SK-N-SH (cell line): ENCODE data around the gene RARRES1. TPM values are rescaled to one million over a fixed set of nuclear protein-coding genes. Genes with fewer than 3 reads are reported as not detected.
A peak's percentile ranks its signal among the peaks of the same experiment; 100 is the strongest.
"Not testable (repeated sequence)": the region's sequence is repeated elsewhere in the genome, so short reads cannot be mapped to it uniquely, and the experiment has no call there.

Experiments used
- CTCF ChIA-PET: fragments of 300-600, 350-600 bp; formaldehyde crosslinking; extraction: SDS; loops from one replicate; lab custom pipeline; 2021; lab: Yijun Ruan, JAX
- POLR2A ChIA-PET: fragments of 350-600 bp; sonication (Branson Sonifier 250); formaldehyde crosslinking; extraction: SDS; loops from one replicate; lab custom pipeline; 2020; ENCODE audit warnings: antibody characterized with exemption, inconsistent platforms; lab: Yijun Ruan, JAX
- DNase-seq: peaks from one replicate; pipeline ENCODE4 v3.0.0; 2012
- H2AFZ ChIP-seq: fragments of 200-600 bp; sonication (generic); 2 replicates; pipeline ENCODE4 v1.8.1; 2016; ENCODE audit warnings: antibody characterized with exemption, mild to moderate bottlenecking, low read depth
- H3F3A ChIP-seq: fragments of 200-600 bp; sonication (generic); replicated peaks from 2 replicates; pipeline ENCODE3; 2016; ENCODE audit warnings: antibody characterized with exemption, mild to moderate bottlenecking; ENCODE audit not compliant: insufficient read depth
- H3K27ac ChIP-seq, 2 experiments: fragments of 200-500 bp in 1 of 2; fragments of 200-600 bp in 1 of 2; sonication (Bioruptor generic) in 1 of 2; sonication (generic), shearing (Covaris generic) in 1 of 2; 2 replicates each; pipeline versions ENCODE4 v1.5.1 to v1.6.1; 2014 to 2016; ENCODE audit warnings: low read depth in 2 of 2, inconsistent platforms in 1 of 2, low read length in 1 of 2, mild to moderate bottlenecking in 1 of 2, mixed read lengths in 1 of 2
- H3K27me3 ChIP-seq: fragments of 200-600 bp; sonication (generic), shearing (Covaris generic); 2 replicates; pipeline ENCODE4 v1.6.1; 2016; ENCODE audit warnings: mixed run types; ENCODE audit not compliant: insufficient read depth
- H3K36me3 ChIP-seq, 2 experiments: fragments of 200-500 bp in 1 of 2; fragments of 200-600 bp in 1 of 2; sonication (Bioruptor generic) in 1 of 2; sonication (generic) in 1 of 2; replicated peaks in 1 of 2; 2 replicates each; pipeline versions ENCODE3 to v1.5.1; 2014 to 2016; ENCODE audit warnings: low read length in 1 of 2, mild to moderate bottlenecking in 1 of 2; ENCODE audit not compliant: insufficient read depth in 2 of 2, control insufficient read depth in 1 of 2
- H3K4me1 ChIP-seq, 2 experiments: fragments of 200-500 bp in 1 of 2; fragments of 200-600 bp in 1 of 2; sonication (Bioruptor generic) in 1 of 2; sonication (generic), shearing (Covaris generic) in 1 of 2; 2 replicates each; pipeline versions ENCODE4 v1.5.1 to v1.6.1; 2014 to 2016; ENCODE audit warnings: low read depth in 1 of 2, low read length in 1 of 2, mixed run types in 1 of 2; ENCODE audit not compliant: insufficient read depth in 2 of 2, control insufficient read depth in 1 of 2
- H3K4me2 ChIP-seq: fragments of 200-600 bp; sonication (generic), shearing (Covaris generic); 2 replicates; pipeline ENCODE4 v1.6.1; 2017; ENCODE audit warnings: mixed run types
- H3K4me3 ChIP-seq, 2 experiments: fragments of 200-500 bp in 1 of 2; fragments of 200-600 bp in 1 of 2; sonication (Bioruptor generic) in 1 of 2; sonication (generic), shearing (Covaris generic) in 1 of 2; 2 replicates each; pipeline versions ENCODE4 v1.5.1 to v1.8.1; 2014 to 2016; ENCODE audit warnings: low read depth in 2 of 2, inconsistent platforms in 1 of 2, low read length in 1 of 2, mild to moderate bottlenecking in 1 of 2, mixed read lengths in 1 of 2, moderate library complexity in 1 of 2
- H3K79me2 ChIP-seq: fragments of 200-600 bp; sonication (generic); 2 replicates; pipeline ENCODE4 v1.8.1; 2017; ENCODE audit warnings: mild to moderate bottlenecking; ENCODE audit not compliant: insufficient read depth
- H3K9ac ChIP-seq: fragments of 200-600 bp; sonication (generic); 2 replicates; pipeline ENCODE4 v1.6.1; 2017; ENCODE audit warnings: mixed run types
- H3K9me2 ChIP-seq: fragments of 200-600 bp; sonication (generic); 2 replicates; pipeline ENCODE4 v1.6.1; 2017; ENCODE audit warnings: mixed run types
- H3K9me3 ChIP-seq: fragments of 200-600 bp; sonication (generic); 2 replicates; pipeline ENCODE4 v1.6.1; 2017; ENCODE audit warnings: mixed run types, mild to moderate bottlenecking, moderate library complexity
- H4K20me1 ChIP-seq: fragments of 200-600 bp; sonication (generic); 2 replicates; pipeline ENCODE4 v1.6.1; 2017; ENCODE audit warnings: mild to moderate bottlenecking, mixed run types; ENCODE audit not compliant: insufficient read depth
- CTCF ChIP-seq: fragments of 200-600 bp; sonication (generic); IDR thresholded peaks from 2 replicates; pipeline ENCODE4 v1.6.1; 2017; ENCODE audit warnings: antibody characterized with exemption, mild to moderate bottlenecking, moderate library complexity
- ELF1 ChIP-seq: IDR thresholded peaks from 2 replicates; pipeline ENCODE4 v1.4.0; 2012
- EP300 ChIP-seq, 2 experiments: IDR thresholded peaks; 2 replicates each; pipeline versions ENCODE4 v1.4.0 to v1.6.1; 2012; ENCODE audit warnings: borderline replicate concordance in 1 of 2, low read depth in 1 of 2, low read length in 1 of 2
- FOSL2 ChIP-seq: IDR thresholded peaks from 2 replicates; pipeline ENCODE4 v1.4.0; 2012; ENCODE audit warnings: low read depth, mild to moderate bottlenecking, moderate library complexity, borderline replicate concordance
- FOXJ3 ChIP-seq: sonication (generic); formaldehyde crosslinking; IDR thresholded peaks from 2 replicates; pipeline ENCODE4 v1.5.1; 2020; ENCODE audit warnings: mild to moderate bottlenecking, missing genetic modification reagents
- RXRA ChIP-seq: IDR thresholded peaks from 2 replicates; pipeline ENCODE4 v1.4.0; 2012; ENCODE audit warnings: low read depth, mild to moderate bottlenecking, borderline replicate concordance
- SIN3A ChIP-seq: IDR thresholded peaks from 2 replicates; pipeline ENCODE4 v1.6.1; 2012; ENCODE audit warnings: low read depth, mild to moderate bottlenecking, low read length, moderate library complexity, borderline replicate concordance
- SMC3 ChIP-seq: IDR thresholded peaks from 2 replicates; pipeline ENCODE4 v1.6.1; 2012; ENCODE audit warnings: low read depth, low read length, improper control_type of control experiment
- TEAD4 ChIP-seq: IDR thresholded peaks from 2 replicates; pipeline ENCODE4 v1.4.0; 2012; ENCODE audit warnings: mild to moderate bottlenecking, borderline replicate concordance; ENCODE audit not compliant: insufficient read depth
- WGBS: methylation state at CpG from one replicate; pipeline ENCODE4 v1.1.6; 2017; ENCODE audit warnings: low lambda C conversion rate; 5-methylcytosine and 5-hydroxymethylcytosine counted together
- polyA plus RNA-seq, 3 experiments: library from polyadenylated mRNA; depleted of rRNA; stranded (reverse); fragments of >200 nt; gene quantifications; 2 replicates each; pipeline ENCODE4 v1.2.3, GENCODE V29; 2012

RARRES1 gene
- polyA plus RNA-seq, 1 of the 3 experiments (the other 2 are of a cell fraction) = 0.15 TPM

DNA sequence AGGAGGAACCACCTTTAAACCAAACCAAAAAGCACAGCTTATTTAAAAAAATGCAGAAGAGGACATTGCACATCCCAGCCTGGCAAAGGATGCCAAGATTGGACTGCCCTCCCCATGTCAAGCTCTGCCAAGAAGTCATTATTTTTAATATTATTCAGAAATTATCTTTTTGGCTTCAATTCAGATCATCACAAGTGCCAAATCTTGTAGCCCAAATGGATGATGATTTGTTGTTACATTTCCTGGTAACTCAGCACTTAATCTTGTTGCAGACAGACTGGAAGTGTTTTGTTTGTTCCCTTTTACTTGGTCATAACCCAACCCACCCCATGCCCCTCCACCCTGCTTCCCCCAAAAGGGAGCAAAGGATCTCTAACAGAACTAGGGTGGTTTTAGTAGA, 31.7 kb downstream of the RARRES1 start (continued):
- peak; percentile 31 to 55; a peak in 1 of 4 replicates for TF ChIP-seq EP300 (IDR thresholded peaks at IDR 0.05; ENCODE audit: borderline replicate concordance in 1 of 2, low read depth in 1 of 2, low read length in 1 of 2)
- TF ChIP-seq SMC3 = no peak
- no peak for TF ChIP-seq TEAD4
- TF ChIP-seq FOXJ3 (CRISPR knock-in tag) = no peak
- TF ChIP-seq CTCF = no peak
- TF ChIP-seq FOSL2 = no peak; the same call in 1 of the 2 replicates

DNA sequence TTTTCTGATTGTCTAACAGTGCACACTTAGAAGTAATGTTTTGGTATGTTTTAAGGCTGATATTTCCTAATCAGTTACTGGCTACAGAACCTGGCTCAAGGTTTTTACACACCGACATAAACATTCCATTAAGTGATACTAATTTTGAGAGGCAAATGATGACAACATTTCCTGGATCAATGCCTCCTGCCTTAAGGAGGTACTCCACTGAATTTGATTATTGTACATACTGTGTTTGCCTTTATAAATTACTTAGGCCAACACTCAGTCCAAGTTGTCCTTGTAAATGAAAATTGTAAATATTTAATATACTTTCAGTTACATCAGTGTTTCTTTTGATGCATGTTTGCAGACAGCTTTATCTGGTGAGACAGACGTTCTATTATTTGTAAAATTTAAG, 35.6 kb downstream of the RARRES1 start:
- Histone ChIP-seq H3K4me1 (peaks cover 12 to 15% of the 10 kb centered on the region in 2 experiments), H2AFZ (no peak overlapping the region), H3K9me3 (no peaks in the 10 kb centered on the region), H3K9ac (no peak overlapping the region)
- TF ChIP-seq SIN3A (no peak), RXRA (no peak), ELF1 (no peak), EP300 (IDR thresholded peaks at IDR 0.05; ENCODE audit: borderline replicate concordance in 1 of 2, low read depth in 1 of 2, low read length in 1 of 2) (no peak)
- TF ChIP-seq, all 33 proteins: peak for 0
- 45% methylated on average over 2 of the region's 2 CpGs for WGBS
- Histone ChIP-seq H3K9me2 (no peaks in the 10 kb centered on the region), H3K27ac (no peak overlapping the region), H3K36me3 (peaks cover 16 to 35% of the 10 kb centered on the region in 2 experiments), H3K4me2 (no peak overlapping the region), H3F3A (peaks cover 10% of the 10 kb centered on the region), H3K79me2 (peaks cover 6% of the 10 kb centered on the region; the same call in 1 of the 2 replicates), H4K20me1 (no peaks in the 10 kb centered on the region), H3K27me3 (no peaks in the 10 kb centered on the region), H3K4me3 (no peak overlapping the region)
- ChIA-PET POLR2A (no interaction called here), CTCF (interaction anchor here (0.6 to 1.8 kb wide), 2 partner anchors 31 to 37 kb away, joined by 3 to 6 read pairs; no protein-coding TSS in a partner anchor)
- DNase-seq = no peak

DNA sequence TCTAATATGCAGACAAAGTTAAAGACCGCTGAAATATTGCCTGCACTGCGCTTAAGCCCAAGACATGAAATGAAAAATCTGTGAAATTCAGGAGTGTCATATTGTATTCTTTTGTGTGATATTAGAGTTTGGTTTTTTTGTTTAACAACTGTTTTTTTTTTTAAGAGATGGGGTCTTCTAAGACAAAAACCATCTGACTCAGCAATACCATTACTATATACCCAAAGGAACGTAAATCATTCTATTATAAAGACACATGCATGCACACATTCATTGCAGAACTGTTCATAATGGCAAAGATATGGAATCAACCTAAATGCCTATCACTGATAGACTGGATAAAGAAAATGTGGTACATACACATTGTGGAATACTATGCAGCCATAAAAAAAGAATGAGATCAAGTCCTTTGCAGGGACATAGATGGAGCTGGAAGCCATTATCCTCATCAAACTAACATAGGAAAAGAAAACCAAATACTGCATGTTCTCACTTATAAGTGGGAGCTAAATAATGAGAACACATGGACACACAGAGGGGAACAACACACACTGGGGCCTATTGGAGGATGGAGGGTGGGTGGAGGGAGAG, 38.3 kb downstream of the RARRES1 start:
- WGBS = 98% methylated on average over 3 of the region's 3 CpGs
- H2AFZ ChIP-seq, H3K9me3 ChIP-seq, H3K9me2 ChIP-seq, DNase-seq, H3K9ac ChIP-seq, H3F3A ChIP-seq, H3K79me2 ChIP-seq, H3K4me1 ChIP-seq, H3K27ac ChIP-seq, H3K27me3 ChIP-seq, POLR2A ChIA-PET, H3K4me2 ChIP-seq, H4K20me1 ChIP-seq, H3K4me3 ChIP-seq: not testable (repeated sequence)
- CTCF ChIA-PET = interaction anchor here (1.4 to 1.9 kb wide), 2 partner anchors 34 to 98 kb away, joined by 3 to 4 read pairs; no protein-coding TSS in a partner anchor
- H3K36me3 ChIP-seq = peaks cover 35 to 53% of the 10 kb centered on the region in 2 experiments
